Smooth muscle cell of the brain vasculature (primary cell): Measurements from ENCODE around the gene WDR77.

Experiments used
- DNase-seq: peaks from one replicate; pipeline ENCODE4 v3.0.0-alpha.2; 2012; ENCODE audit warnings: low read depth, low spot score

WDR77 gene

DNA sequence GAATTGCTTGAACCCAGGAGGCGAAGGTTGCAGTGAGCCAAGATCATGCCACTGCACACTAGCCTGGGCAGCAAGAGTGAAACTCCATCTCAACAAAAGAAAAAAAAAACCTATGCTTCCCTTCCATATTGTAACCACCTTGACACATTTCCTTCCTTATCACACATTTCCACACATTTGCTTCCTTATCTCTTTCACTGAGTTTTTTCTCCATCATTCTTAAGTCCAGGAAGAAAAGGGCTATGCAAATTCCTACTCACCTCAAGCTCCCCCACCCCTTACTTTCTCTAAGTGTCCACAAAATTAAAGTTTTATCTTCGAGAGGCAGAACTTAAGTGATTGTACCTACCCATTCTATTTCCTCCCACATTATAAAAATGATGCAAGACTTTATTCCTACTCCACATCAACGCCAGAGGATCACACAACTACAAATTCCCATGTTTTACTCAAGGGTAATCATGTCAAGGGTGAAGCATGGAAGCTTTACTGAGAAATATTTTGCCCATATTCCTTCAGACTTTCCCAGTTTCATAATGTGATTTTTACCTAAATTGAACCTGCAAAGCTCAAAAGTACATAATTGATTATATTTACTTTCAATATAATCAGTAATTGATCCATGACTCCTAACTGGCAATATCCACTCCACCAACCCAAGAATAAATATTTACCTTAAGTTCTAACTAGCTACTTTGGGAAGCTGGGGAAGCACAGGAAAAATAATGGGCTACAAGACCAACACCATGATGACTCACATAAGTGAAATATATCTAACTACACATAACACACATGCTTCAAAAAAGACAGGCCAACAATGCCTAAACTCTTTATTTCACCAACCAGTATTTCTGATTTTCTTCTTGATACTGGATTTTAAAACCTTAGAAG, 9.3 kb downstream of the WDR77 start:
- no peak for DNase-seq

DNA sequence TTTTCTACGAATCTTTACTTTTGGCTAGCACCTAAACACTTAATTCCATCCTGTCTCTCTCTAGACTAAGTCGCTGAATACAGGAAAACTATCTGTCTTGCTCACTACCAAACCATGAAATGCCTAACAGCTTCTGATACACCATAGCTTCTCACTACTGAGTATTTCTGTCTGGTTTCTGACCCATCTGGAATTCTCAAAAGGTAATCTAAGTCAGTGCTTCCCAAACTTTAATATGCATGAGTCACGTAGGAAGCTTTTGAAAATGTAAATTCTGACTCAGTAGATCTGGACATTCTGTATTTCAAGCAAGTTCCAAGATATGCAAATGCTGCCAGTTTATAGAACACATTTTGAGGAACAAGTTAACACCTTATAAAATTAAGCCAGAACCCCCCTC, 12.3 kb downstream of the WDR77 start:
- no peak for DNase-seq

- no peak for DNase-seq
These were observed 24.8 kb downstream of the WDR77 start for GRCh38 chr1:111424281-111424680.

DNA sequence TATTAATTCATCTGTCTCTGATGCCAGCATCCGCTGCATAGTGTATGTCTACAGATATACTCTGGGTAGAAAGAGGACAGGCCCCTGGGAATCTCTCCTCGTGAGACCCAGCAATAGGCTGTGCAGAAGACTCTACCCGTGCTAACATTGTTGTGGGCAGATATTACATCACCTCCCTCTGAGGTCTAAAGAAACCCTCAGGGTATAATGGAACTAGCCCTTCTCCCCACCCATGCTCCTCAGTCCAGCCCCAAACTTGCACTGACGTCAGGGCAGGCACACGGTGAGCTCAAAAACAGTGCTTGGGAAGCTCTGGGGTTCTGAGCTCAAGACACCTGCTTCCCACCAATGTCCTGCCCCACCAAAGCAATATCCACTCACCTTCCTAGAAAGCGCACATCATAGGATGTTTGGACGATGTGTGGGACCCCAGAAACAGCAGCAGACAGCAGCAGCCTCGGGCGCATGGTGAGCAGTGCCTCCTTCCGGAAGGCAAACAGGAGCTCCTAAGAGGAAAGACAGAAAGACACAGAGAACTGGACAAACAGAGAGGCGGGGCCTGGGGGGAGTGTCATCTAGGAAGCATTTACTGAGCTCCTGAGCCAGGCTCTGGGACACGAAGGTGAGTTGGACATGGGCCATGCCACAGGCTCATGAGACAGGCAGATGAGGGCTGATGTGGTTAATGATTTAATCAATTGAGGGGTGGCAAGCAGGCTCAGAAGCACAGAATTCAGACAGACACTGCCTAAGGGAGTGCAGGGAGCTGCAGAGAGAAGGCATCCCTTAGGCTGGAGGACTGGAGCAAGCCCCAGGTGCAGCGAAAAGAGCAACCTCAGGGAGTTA, 26.3 kb downstream of the WDR77 start:
- DNase-seq: no peak

- no peak for DNase-seq
These were observed 28.7 kb downstream of the WDR77 start for GRCh38 chr1:111420377-111420776.

DNA sequence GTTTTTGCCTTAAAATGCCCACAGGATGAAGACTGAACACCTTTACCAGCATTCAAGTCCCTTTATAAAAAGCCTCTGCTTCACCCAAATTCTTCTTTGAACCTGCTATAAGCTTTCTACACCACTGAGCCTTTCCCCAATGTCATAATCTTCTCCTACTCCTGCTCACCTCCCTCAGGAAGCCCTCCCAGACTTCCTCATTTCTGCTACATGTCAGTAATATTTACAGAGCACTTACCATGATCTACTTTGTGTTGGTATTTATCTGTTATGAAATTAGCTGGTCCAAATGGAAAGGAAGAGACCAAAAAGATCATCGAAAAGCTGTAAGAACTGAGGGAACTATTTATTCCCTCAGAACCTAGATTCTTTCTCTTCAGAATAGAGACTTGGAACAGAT, 30.0 kb downstream of the WDR77 start:
- no peak for DNase-seq

DNA sequence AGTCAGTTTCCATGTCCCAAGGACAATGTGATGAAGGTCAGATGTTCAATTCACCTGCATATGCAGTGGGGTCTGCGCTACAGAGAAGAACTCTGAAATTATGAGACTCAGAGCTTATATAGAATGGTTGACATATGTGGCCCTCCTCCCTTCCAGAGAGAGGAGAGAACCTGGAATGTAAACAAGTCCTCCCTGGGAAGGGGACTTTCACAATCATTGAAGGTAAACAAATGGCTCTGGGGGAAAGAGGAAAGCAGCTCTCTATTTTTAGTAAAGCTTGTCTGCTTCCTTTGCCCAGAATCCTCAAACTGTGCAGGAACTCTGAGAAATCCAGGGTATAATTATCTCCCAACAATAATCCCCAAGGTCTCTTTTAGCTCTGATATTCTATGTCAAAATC, 31.3 kb downstream of the WDR77 start:
- no peak for DNase-seq

GRCh38 chr1:111415461-111415860, 33.6 kb downstream of the WDR77 start:
- no peak for DNase-seq

DNA sequence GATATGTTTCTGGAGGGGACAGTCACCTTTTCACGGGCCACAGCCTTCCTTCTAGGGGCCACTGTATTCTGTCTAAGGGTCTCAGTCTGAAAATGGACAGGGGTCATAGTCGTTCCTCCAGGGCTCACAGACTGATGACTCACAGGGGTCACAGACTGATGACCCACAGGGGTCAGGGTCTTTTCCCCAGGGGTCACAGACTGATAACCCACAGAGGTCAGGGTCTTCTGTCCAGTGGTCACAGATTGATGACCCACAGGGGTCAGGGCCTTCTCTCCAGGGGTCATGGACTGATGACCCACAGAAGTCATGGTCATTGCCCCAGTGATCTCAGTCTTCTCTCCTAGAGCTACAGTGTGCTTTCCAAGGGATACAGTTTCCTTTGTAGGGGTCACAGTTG, 34.3 kb downstream of the WDR77 start:
- no peak for DNase-seq

DNA sequence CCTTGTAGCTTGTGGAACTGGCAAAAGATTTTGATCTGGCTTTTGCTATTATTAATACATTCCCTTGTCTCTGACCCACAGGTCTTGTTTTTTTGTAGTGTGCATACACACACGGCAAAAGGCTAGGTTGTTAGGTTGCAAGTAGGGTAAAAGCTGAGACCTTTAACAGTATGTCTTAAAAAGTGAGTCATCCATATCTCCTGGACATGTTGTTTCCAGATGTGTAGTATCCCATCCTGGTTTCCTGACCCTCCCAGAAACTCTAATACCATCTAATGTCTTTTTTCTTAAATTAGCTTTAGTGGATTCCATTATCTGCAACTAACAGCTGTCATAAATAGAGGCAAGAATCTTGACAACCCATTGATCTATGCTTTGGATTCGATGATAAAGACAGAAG, 36.2 kb downstream of the WDR77 start:
- DNase-seq: no peak

- no peak for DNase-seq
These were observed 41.8 kb downstream of the WDR77 start for GRCh38 chr1:111407301-111407700.

DNA sequence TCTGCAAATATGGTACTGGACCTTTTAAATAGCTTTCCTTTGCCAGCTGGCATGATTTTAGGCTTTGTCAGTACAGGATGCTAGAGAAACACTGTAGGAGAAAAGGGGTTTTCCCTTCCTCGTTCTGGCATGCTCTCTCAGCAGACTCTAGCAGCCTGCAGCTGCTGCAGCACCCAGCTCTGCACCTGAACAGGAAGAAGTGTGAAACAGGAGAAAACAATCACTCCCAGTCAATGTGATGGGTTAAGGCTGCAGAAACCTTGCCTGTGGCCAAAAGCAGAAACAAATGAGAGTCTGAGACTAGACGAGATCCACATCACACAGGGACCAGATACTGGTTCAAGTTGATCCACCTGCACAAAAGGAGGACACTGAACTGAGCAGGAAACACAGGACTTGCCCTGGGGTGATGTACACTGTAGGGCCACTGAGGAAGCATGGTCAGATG, 42.7 kb downstream of the WDR77 start:
- no peak for DNase-seq

DNA sequence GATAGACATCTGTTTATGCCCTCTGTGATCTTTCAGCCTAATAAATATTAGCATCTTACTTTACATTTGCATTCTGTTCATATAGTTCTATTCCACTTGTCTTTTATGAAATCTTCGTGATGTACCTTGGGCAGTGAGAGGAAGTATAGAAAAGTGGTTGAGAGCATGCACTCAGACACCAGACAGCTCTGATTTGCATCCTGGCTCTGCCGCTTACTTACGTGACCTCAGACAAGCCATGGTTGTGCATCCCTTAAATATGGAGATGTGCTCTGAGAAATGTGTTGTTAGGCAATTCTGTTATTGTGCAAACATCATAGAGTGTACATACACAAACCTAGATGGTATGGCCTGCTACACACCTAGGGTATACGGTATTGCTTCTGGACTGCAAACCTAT, 44.5 kb downstream of the WDR77 start:
- DNase-seq: no peak

DNA sequence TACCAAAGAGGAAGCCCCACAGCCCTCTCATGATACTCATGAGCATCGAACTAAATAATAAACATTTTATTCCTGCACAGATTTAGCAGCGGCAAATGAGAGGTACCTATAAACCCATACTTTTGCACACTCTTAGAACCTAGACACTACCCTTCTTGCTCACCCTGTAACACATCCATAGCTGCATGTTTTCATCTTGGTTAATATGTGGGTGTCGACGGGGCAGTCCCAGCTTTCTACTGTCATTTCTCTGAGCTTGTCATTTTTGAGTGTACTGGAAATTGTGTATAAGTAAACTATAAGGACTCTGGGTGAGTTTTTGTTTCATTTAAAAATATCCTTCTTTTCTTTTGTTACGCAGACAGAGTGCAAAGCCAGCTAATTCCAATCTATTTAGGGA, 47.0 kb downstream of the WDR77 start:
- DNase-seq: no peak

GRCh38 chr1:111399792-111400610, 49.1 kb downstream of the WDR77 start:
- peak; percentile 28 for DNase-seq

DNA sequence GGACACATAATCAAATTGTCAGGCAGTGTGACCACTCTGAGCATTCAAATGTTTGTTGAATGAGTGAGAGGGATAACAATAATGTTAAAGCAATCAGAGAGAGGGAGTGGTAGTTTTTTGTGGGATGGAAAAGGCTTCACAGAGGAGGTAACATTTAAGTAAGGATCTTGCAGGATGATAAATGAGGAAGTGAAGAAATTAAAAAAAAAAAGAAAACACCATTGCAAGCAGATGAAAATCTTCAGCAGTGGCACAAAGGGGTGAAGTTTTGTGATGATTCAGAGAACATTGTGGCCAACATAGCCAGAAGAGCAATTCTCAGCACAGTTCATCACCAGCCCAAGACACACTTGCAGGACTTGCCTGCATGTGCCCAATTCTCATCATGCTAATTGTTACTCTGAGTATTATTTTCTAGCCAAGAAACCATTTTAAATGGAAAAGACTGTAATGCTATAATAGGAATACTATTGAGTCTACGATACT, 56.6 kb downstream of the WDR77 start:
- DNase-seq: no peak

DNA sequence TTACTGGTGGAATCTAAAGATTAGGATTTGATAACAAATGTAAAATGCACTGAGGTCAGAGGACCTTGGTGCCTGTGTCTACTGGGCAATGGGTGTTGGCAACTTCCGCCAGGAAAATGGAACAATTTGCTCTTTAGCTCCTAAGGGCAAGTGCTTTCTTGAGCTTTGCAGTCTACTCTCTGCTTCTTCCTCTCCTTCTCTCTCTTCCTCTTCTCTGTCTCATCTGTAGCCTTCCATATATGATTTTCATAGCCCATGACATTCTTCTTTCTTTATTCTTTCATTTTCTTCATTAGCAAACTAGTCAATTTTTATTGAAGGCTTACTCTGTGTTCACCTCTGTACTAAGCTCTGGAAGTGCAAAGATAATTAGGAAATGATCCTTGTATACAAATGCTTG, 57.0 kb downstream of the WDR77 start:
- no peak for DNase-seq
